ENCODE measurements around the gene CITED4.

Gene CITED4

GRCh38 chr1:40894455-40894854 lies 32.3 kb upstream of the CITED4 start:
- TF ChIP-seq CTCF (IDR thresholded peaks at IDR 0.05): no peak

GRCh38 chr1:40893946-40894345 lies 31.8 kb upstream of the CITED4 start:
- TF ChIP-seq CTCF (IDR thresholded peaks at IDR 0.05): no peak

GRCh38 chr1:40892354-40892753 lies 30.2 kb upstream of the CITED4 start:
- TF ChIP-seq CTCF (IDR thresholded peaks at IDR 0.05): no peak

- TF ChIP-seq CTCF (IDR thresholded peaks at IDR 0.05): no peak
Observed at GRCh38 chr1:40890771-40891170, 28.6 kb upstream of the CITED4 start.

- TF ChIP-seq CTCF (IDR thresholded peaks at IDR 0.05): no peak
Observed at GRCh38 chr1:40887652-40888051, 25.5 kb upstream of the CITED4 start.

- no peak for TF ChIP-seq CTCF (IDR thresholded peaks at IDR 0.05)
Observed at GRCh38 chr1:40887012-40887378, 24.8 kb upstream of the CITED4 start.

- TF ChIP-seq CTCF (IDR thresholded peaks at IDR 0.05): no peak
Observed at GRCh38 chr1:40886318-40887011, 24.3 kb upstream of the CITED4 start.

Data from LNCAP (cell line).